Measurements from ENCODE around the gene PAN3. TPM values are rescaled to one million over a fixed set of nuclear protein-coding genes. Genes with fewer than 3 reads are reported as not detected.

The PAN3 gene
- total RNA-seq, 1 donor from 2014 or later: 51.9 TPM

DNA sequence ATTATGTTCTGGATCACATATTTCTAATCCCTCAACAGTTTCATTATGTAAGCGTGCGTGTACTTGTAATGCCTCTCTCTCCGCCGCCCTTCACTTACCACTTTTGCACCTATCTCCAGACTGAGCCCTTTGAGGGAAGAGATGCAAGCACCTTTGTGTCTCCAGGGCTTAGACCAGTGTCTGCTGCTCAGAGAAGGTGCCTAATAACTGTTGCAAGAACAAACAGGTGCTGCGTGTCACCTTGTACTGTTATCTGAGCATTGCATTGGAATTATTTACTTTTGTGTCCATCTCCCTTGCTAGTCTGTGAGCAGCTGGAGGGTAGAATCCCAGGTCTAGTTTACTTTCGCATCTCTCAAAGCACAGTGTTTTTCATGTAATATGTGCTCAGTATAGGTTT is 200.4 kb downstream of the PAN3 start:
- no peak for DNase-seq (ENCODE audit: low spot score)
- Mint-ChIP-seq H3K36me3 (ENCODE audit: low read depth, unreplicated experiment) (peaks cover 69% of the 10 kb centered on the region), H3K9me3 (ENCODE audit: unreplicated experiment) (no peaks in the 10 kb centered on the region), H3K27ac (ENCODE audit: unreplicated experiment) (no peak overlapping the region), H3K27me3 (ENCODE audit: unreplicated experiment) (peaks cover 8% of the 10 kb centered on the region), H3K4me1 (ENCODE audit: unreplicated experiment) (peaks cover 54% of the 10 kb centered on the region), H3K4me3 (ENCODE audit: unreplicated experiment) (peak overlapping the region; percentile 20)
- TF ChIP-seq CTCF (IDR thresholded peaks at IDR 0.05; ENCODE audit: unreplicated experiment): no peak

DNA sequence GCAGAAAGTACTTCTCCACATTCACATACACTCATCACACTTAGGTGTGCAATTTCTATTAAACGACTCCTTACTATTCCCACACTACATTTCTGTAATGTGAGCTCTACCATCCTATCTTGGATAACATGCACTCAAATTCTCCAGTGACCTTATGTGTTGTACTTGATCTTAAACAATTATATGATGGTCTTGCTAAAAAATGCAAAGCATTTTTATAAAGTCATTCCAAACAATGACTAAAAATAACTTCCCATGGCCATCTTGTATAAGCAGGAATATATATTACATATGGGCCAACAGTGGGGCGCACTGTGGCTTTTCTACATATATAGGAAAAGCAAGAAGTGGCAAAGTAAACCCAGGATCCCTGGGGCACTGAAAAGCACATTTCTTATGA is 201.1 kb downstream of the PAN3 start:
- Mint-ChIP-seq H3K4me1 (ENCODE audit: unreplicated experiment) (peaks cover 49% of the 10 kb centered on the region), H3K36me3 (ENCODE audit: low read depth, unreplicated experiment) (peaks cover 73% of the 10 kb centered on the region), H3K27me3 (ENCODE audit: unreplicated experiment) (peaks cover 8% of the 10 kb centered on the region), H3K9me3 (ENCODE audit: unreplicated experiment) (no peaks in the 10 kb centered on the region), H3K4me3 (ENCODE audit: unreplicated experiment) (no peak overlapping the region), H3K27ac (ENCODE audit: unreplicated experiment) (no peak overlapping the region)
- TF ChIP-seq CTCF (IDR thresholded peaks at IDR 0.05; ENCODE audit: unreplicated experiment): no peak
- no peak for DNase-seq (ENCODE audit: low spot score)

- peak overlapping the region; percentile 39 for H3K4me3 Mint-ChIP-seq (ENCODE audit: unreplicated experiment)
- no peak for TF ChIP-seq CTCF (IDR thresholded peaks at IDR 0.05; ENCODE audit: unreplicated experiment)
- H3K27me3 Mint-ChIP-seq (ENCODE audit: unreplicated experiment): peaks cover 8% of the 10 kb centered on the region
- no peaks in the 10 kb centered on the region for H3K9me3 Mint-ChIP-seq (ENCODE audit: unreplicated experiment)
- no peak for DNase-seq (ENCODE audit: low spot score)
- H3K4me1 Mint-ChIP-seq (ENCODE audit: unreplicated experiment): peaks cover 44% of the 10 kb centered on the region
- H3K27ac Mint-ChIP-seq (ENCODE audit: unreplicated experiment): no peak overlapping the region
- H3K36me3 Mint-ChIP-seq (ENCODE audit: low read depth, unreplicated experiment): peaks cover 71% of the 10 kb centered on the region
These were observed 202.0 kb downstream of the PAN3 start for GRCh38 chr13:28340272-28340793.

- Mint-ChIP-seq H3K27ac (ENCODE audit: unreplicated experiment) (no peak overlapping the region), H3K4me3 (ENCODE audit: unreplicated experiment) (peak overlapping the region; percentile 20), H3K9me3 (ENCODE audit: unreplicated experiment) (no peaks in the 10 kb centered on the region), H3K36me3 (ENCODE audit: low read depth, unreplicated experiment) (peaks cover 73% of the 10 kb centered on the region), H3K27me3 (ENCODE audit: unreplicated experiment) (peaks cover 6% of the 10 kb centered on the region), H3K4me1 (ENCODE audit: unreplicated experiment) (peaks cover 36% of the 10 kb centered on the region)
- DNase-seq (ENCODE audit: low spot score): no peak
- TF ChIP-seq CTCF (IDR thresholded peaks at IDR 0.05; ENCODE audit: unreplicated experiment): no peak
These were observed 203.9 kb downstream of the PAN3 start for GRCh38 chr13:28342251-28342650.

DNA sequence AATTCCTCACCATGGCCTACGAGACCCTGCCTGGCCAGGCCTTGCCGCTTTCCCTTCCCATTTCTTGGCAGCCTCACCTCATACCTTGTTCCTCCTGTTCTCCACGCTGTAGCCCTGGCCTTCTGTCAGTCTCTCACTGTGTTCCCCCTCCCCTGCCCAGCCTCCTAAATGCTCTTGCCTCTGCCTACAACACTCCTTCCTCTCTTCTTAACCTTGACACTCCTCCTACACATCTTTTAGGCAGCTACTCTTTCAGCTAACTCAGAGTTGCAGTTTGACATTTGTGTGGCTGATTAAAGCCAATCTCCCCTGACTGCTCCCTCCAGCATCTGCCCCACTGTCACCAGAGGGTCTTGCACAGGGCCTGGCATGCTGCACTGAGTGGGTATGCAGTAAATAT is 205.8 kb downstream of the PAN3 start:
- no peak overlapping the region for H3K27ac Mint-ChIP-seq (ENCODE audit: unreplicated experiment)

More for the DNA sequence above, 205.8 kb downstream of the PAN3 start:
- no peak for DNase-seq (ENCODE audit: low spot score)
- TF ChIP-seq CTCF (IDR thresholded peaks at IDR 0.05; ENCODE audit: unreplicated experiment): no peak
- peaks cover 30% of the 10 kb centered on the region for H3K4me1 Mint-ChIP-seq (ENCODE audit: unreplicated experiment)
- H3K9me3 Mint-ChIP-seq (ENCODE audit: unreplicated experiment): no peaks in the 10 kb centered on the region
- peaks cover 6% of the 10 kb centered on the region for H3K27me3 Mint-ChIP-seq (ENCODE audit: unreplicated experiment)
- H3K4me3 Mint-ChIP-seq (ENCODE audit: unreplicated experiment): peak overlapping the region; percentile 73
- H3K36me3 Mint-ChIP-seq (ENCODE audit: low read depth, unreplicated experiment): peaks cover 70% of the 10 kb centered on the region

Other genes starting within 250 kb of the PAN3 start
- 0.59 TPM for gene PDX1, start 218.5 kb upstream of the PAN3 start, total RNA-seq (ENCODE audit: unreplicated experiment)
- 0.33 TPM for gene CDX2, start 169.2 kb upstream of the PAN3 start, total RNA-seq (ENCODE audit: unreplicated experiment)
- gene URAD, start 149.9 kb upstream of the PAN3 start, total RNA-seq (ENCODE audit: unreplicated experiment): not detected
- gene FLT3, start 38.0 kb upstream of the PAN3 start, total RNA-seq (ENCODE audit: unreplicated experiment): not detected

Measured in endothelial cell (in vitro differentiated cells).